Heart left ventricle (tissue), 13 donors: ENCODE measurements around the gene XIAP.

Experiments used
- CTCF ChIP-seq, 12 donors: fragments of 200-600 bp; sonication (generic) in 4 of 12; IDR thresholded peaks; one replicate each; pipeline versions ENCODE4 v1.5.0 to v1.8.0; 2018 to 2022; ENCODE audit warnings: antibody characterized with exemption in 12 of 12, mild to moderate bottlenecking in 5 of 12
- POLR2A ChIP-seq, 2 donors: fragments of 450-650 bp; IDR thresholded peaks; one replicate each; pipeline ENCODE4 v1.6.1; 2017; ENCODE audit warnings: antibody characterized with exemption in 2 of 2, mild to moderate bottlenecking in 2 of 2, moderate library complexity in 2 of 2
- donor health status: ischemic (EF 13 %, LVEDD 7.1; RV severe dilation, severe dysfunction).
- donor health status: DM: no; HTN: yes; CAD: no.
- donor health status: DM: no; HTN: no; CAD: no.
- donor health status: ischemic (EF 25% LVEDD 6.9; RV normal size, moderate dysfunction).
- donor health status: ischemic (EF 25% LVEDD 5.7; RV mildly dilated, moderate dysfunction).
- donor health status: ischemic (EF 35%, LVEDD 5.7; RV mildly dilated, moderate dysfunction).
- donor health status: nonischemic (EF 11% LVEDD 7.7; RV severe dilation, severe dysfunction).
- donor health status: DM: yes; HTN: yes; CAD: no.
- donor health status: PGD.
- donor health status: ischemic (EF 29% LVEDD 5.4; RV normal size, mild dysfunction).
- donor health status: nonischemic (EF 23%, LVEDD 6.1; RV moderate dilation, normal function).

GRCh38 chrX:123878252-123878721 lies 18.4 kb downstream of the XIAP start:
- no peak for TF ChIP-seq CTCF (IDR thresholded peaks at IDR 0.05)
- no peak for TF ChIP-seq POLR2A (IDR thresholded peaks at IDR 0.05)
